HFFc6 (cell line): ENCODE data around the gene SAMM50. TPM values are rescaled to one million over a fixed set of nuclear protein-coding genes. Genes with fewer than 3 reads are reported as not detected.
"Not testable (repeated sequence)": the region's sequence is repeated elsewhere in the genome, so short reads cannot be mapped to it uniquely, and the experiment has no call there.

Experiments
- DNase-seq: peaks from one replicate; pipeline ENCODE4 v3.0.0-alpha.2; 2018
- H3K27ac Mint-ChIP-seq: 2 replicates; pipeline ENCODE4 v1.8.0; 2020; ENCODE audit warnings: mild to moderate bottlenecking, mixed read lengths
- H3K27me3 Mint-ChIP-seq: 2 replicates; pipeline ENCODE4 v1.8.0; 2021; ENCODE audit warnings: mild to moderate bottlenecking, moderate library complexity, mixed read lengths; ENCODE audit not compliant: insufficient read depth
- H3K36me3 Mint-ChIP-seq: 2 replicates; pipeline ENCODE4 v1.8.0; 2021; ENCODE audit warnings: low read depth, mixed read lengths
- H3K4me1 Mint-ChIP-seq: 2 replicates; pipeline ENCODE4 v1.8.0; 2020; ENCODE audit warnings: low read depth, mixed read lengths
- H3K4me3 Mint-ChIP-seq: 2 replicates; pipeline ENCODE4 v1.8.0; 2020; ENCODE audit warnings: mild to moderate bottlenecking, moderate library complexity, mixed read lengths
- H3K9me3 Mint-ChIP-seq: 2 replicates; pipeline ENCODE4 v1.8.0; 2020; ENCODE audit warnings: mild to moderate bottlenecking, mixed read lengths
- total RNA-seq, 6 experiments: library from RNA; stranded (reverse); fragmentation: NEBNext Ultra II Directional; extraction: Animal tissue kit (Norgen Biotek cat#: 25700); gene quantifications; 2 replicates in 1 of 6; 3 replicates in 5 of 6; pipeline ENCODE4 v1.2.3, GENCODE V29; 2021
- TF ChIP-seq, protein P1 (sequence below): fragments of 200-600 bp; sonication (generic); IDR thresholded peaks from 2 replicates; pipeline ENCODE4 v1.5.0; 2021; ENCODE audit warnings: antibody characterized with exemption, mild to moderate bottlenecking

SAMM50 gene
- total RNA-seq, 6 experiments from 2014 or later = 51.6 to 57.2 (median 53.3) TPM

GRCh38 chr22:44012591-44012990 is 57.3 kb downstream of the SAMM50 start:
- Mint-ChIP-seq H3K36me3 (no peaks in the 10 kb centered on the region), H3K27ac (no peak overlapping the region), H3K27me3 (no peaks in the 10 kb centered on the region; the same call in 1 of the 2 replicates), H3K4me1 (no peaks in the 10 kb centered on the region), H3K4me3 (no peak overlapping the region), H3K9me3 (no peaks in the 10 kb centered on the region)
- TF ChIP-seq, protein P1, sequence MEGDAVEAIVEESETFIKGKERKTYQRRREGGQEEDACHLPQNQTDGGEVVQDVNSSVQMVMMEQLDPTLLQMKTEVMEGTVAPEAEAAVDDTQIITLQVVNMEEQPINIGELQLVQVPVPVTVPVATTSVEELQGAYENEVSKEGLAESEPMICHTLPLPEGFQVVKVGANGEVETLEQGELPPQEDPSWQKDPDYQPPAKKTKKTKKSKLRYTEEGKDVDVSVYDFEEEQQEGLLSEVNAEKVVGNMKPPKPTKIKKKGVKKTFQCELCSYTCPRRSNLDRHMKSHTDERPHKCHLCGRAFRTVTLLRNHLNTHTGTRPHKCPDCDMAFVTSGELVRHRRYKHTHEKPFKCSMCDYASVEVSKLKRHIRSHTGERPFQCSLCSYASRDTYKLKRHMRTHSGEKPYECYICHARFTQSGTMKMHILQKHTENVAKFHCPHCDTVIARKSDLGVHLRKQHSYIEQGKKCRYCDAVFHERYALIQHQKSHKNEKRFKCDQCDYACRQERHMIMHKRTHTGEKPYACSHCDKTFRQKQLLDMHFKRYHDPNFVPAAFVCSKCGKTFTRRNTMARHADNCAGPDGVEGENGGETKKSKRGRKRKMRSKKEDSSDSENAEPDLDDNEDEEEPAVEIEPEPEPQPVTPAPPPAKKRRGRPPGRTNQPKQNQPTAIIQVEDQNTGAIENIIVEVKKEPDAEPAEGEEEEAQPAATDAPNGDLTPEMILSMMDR = no peak
- DNase-seq = no peak

DNA sequence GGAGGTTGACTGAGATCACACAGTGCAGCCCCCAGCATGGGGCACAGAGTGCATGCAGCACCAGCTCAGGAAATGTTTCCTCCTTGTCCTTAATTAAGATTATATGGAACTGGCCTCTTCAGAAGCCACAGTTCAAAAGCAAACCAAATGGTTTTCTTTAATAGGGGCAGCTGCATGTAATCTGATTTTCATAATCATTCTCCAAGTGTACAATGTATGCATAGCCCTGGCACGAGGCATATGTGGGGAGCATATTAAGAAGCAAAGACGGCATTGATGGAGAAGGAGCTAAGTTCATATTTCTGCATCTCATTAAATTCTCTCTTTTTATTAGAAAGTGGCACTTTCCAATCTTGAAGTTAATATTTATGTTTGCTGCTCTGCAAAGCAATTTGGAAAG is 59.0 kb downstream of the SAMM50 start:
- no peak overlapping the region for H3K27ac Mint-ChIP-seq
- H3K27me3 Mint-ChIP-seq = no peaks in the 10 kb centered on the region; the same call in 1 of the 2 replicates
- no peak for DNase-seq
- TF ChIP-seq, protein P1 = no peak
- no peaks in the 10 kb centered on the region for H3K4me1 Mint-ChIP-seq
- H3K9me3 Mint-ChIP-seq = no peaks in the 10 kb centered on the region
- no peak overlapping the region for H3K4me3 Mint-ChIP-seq
- no peaks in the 10 kb centered on the region for H3K36me3 Mint-ChIP-seq

GRCh38 chr22:44016586-44016985 is 61.3 kb downstream of the SAMM50 start:
- not testable (repeated sequence) for H3K4me1 Mint-ChIP-seq, H3K36me3 Mint-ChIP-seq

DNA sequence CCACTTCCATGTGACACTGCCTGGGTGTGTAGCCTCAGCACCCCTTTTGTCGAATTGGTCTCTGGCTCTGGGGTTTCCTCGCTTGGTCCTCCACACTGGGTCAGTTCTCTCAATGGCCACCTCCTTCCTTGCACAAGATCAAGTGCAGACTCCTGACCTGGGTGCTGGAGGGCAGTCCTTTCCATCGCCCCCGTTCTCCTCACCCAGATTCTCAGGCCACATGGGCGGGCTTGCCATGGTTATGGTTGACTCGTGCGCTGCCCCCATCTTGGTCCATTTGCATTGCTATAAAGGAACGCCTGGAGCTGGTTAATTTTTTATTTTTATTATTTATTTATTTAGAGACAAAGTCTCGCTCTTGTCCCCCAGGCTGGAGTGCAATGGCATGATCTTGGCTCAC is 63.4 kb downstream of the SAMM50 start:
- Mint-ChIP-seq H3K36me3 (no peaks in the 10 kb centered on the region), H3K9me3 (no peaks in the 10 kb centered on the region), H3K27ac (no peak overlapping the region), H3K4me1 (peaks cover 20% of the 10 kb centered on the region), H3K27me3 (peaks cover 4% of the 10 kb centered on the region), H3K4me3 (no peak overlapping the region)
- DNase-seq = no peak
- TF ChIP-seq, protein P1 = no peak

More at GRCh38 chr22:44016586-44016985, 61.3 kb downstream of the SAMM50 start:
- H3K4me3 Mint-ChIP-seq, DNase-seq, H3K27me3 Mint-ChIP-seq, H3K9me3 Mint-ChIP-seq, H3K27ac Mint-ChIP-seq: not testable (repeated sequence)

- H3K27ac Mint-ChIP-seq = no peak overlapping the region
- H3K27me3 Mint-ChIP-seq = peaks cover 4% of the 10 kb centered on the region
- H3K36me3 Mint-ChIP-seq = no peaks in the 10 kb centered on the region
- TF ChIP-seq, protein P1 = no peak
- H3K4me3 Mint-ChIP-seq = no peak overlapping the region
- H3K9me3 Mint-ChIP-seq = no peaks in the 10 kb centered on the region
- DNase-seq = no peak
- peaks cover 23% of the 10 kb centered on the region for H3K4me1 Mint-ChIP-seq
These were observed 64.2 kb downstream of the SAMM50 start for GRCh38 chr22:44019416-44019815.

DNA sequence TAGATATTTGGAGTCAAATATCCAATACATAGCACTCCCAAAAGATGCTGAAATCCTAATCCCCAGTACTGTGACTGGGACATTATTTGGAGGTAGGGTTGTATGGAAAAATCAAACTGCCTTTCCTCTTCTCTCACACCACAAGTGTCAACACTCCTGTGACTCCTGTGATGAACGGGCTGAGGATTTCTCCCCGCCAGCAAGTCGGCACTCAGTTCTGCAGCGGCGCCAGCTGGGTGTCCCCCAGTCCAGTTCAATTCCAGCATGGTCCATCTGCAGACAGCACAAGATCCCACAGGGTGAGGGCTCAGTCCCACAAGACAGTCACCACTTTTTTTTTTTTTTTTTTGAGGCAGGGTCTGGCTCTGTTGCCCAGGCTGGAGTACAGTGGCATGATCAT is 64.6 kb downstream of the SAMM50 start:
- H3K27me3 Mint-ChIP-seq = peaks cover 4% of the 10 kb centered on the region
- no peak overlapping the region for H3K4me3 Mint-ChIP-seq
- no peaks in the 10 kb centered on the region for H3K9me3 Mint-ChIP-seq
- peaks cover 23% of the 10 kb centered on the region for H3K4me1 Mint-ChIP-seq
- H3K27ac Mint-ChIP-seq = no peak overlapping the region
- no peaks in the 10 kb centered on the region for H3K36me3 Mint-ChIP-seq
- TF ChIP-seq, protein P1 = no peak
- DNase-seq = no peak
